Measurements from ENCODE around the gene DDX43.
"Not testable (repeated sequence)": the region's sequence is repeated elsewhere in the genome, so short reads cannot be mapped to it uniquely, and the experiment has no call there.

The DDX43 gene

DNA sequence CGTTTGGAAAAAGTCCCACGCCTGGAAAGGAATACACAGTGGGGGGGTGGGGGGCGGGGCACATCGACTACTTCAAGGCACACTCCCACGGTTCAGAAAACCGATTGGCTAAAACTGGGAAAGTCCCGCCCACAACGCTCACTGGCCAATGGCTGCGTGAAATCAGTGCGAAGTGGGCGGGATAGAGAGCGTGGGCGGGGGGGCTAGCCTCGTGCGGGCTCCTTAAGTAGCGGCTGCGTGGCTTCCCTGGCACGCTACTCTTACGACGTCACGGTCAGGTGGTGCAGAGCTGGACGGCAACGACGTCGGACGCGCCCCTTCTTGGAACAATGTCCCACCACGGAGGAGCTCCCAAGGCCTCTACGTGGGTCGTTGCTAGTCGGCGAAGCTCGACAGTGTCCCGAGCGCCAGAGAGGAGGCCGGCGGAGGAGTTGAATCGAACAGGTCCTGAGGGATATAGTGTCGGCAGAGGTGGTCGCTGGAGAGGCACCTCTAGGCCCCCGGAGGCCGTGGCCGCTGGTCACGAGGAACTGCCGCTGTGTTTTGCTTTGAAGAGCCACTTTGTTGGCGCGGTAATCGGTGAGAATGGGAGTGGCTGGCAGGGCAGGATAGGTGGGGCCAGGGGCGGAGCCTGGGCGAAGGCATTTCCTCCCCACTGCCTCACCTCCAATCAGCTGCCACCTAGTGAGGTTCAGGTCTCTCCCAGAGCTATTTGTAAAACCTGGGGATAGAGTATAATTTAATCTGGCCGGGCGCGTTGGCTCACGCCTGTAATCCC lies at the start of gene DDX43:
Gene DDX43, plus strand, starts transcription at position 252 of the 778 bp plus-strand sequence. Its CDS starts 78 bp downstream, at position 330.
- DNase-seq = no peak

DNA sequence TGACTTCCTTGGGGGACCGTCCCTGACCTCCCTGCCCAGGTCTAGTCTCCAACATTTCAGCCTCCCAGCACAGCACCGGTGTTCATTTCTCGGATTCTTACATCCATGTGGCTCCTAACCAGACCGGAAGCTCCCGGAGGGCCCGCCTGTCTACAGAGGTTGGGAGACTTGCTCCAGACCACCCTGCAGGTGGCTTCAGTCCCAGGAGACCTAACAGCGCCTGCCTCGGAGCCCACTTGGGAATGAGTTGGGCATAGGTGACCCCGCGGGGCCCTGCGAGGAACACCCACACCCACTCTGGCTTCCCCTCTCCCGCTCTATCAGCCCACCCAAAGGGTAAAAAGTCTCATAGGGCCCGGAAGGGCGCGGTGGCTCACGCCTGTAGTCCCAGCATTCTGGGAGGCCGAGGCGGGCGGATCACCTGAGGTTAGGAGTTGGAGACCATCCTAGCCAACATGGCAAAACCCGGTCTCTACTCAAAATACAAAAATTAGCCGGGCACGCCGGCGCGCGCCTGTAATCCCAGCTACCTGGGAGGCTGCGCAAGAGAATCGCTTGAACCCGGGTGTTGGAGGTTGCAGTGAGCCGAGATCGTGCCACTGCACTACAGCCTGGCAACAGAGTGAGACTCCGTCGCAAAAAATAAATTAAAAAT lies 46.0 kb upstream of the DDX43 start:
- no peak for DNase-seq

DNA sequence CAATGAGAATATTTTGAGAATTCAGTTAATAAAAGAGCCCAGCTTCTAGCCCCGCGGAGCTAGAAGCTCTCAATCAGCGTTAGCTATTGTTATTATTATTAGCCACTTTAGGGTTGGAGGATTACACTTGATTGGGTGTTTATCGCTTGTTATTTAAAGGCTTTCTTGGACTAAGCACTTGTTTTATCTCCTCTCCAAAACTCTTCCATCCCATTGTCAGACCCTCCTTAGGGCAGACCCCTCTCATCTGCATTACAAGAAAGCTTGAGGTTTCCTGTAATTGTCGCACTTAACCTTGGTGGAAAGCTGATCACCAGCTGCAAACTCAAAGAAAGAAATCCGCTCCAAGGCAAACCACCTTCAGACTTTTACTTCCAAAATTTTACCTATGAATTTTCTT lies 45.3 kb upstream of the DDX43 start:
- no peak for DNase-seq

DNA sequence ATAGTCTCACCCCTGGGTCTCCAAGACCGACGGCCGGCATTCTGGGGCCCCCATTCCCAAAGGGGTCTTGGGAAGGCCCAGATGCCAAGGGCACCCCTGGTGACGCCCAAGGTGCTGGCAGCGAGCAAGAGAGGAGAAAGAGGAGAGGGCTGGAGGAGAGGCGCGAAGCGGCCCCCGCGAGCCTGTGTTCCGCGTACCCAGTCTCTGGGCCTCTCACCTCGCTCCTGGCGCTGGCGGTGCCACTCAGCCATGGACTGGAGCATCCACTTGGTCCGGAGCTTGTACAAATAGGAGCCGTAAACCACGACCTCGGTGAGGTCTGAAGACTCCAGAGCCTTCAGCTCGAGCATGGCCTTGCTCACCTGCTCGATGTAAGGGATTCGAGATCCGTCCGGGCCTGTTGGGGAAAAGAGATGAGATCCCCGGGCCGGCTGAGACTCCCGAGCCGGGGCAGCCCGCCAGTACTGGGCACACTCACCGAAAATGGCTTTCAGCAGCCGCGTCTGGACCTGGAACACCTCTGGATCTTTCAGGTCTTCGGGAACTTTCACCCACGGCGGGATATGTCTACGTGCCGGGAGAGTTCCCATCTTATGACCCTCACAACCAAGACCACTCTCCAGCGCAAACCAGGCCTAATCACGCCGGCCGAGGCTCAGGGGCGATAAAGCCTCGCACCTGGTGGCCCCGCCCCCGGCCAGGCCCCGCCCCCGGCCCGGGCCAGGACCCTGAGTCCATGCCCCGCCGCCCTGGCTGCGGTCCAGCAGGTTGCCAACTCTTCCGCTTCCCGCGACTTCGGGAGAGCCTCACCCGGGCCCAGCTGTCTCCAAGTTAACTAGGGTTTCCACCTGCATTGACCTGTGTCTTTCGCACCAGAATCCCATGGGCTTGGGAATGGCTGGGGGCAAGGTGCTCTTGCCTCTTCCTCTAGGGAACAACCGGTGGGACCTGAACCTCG lies 40.7 kb upstream of the DDX43 start, which contains the start of gene DPPA5:
Gene DPPA5, minus strand, starts transcription at position 641 of the 958 bp plus-strand sequence. Its CDS starts 51 bp downstream, at position 590.
- no peak for DNase-seq

DNA sequence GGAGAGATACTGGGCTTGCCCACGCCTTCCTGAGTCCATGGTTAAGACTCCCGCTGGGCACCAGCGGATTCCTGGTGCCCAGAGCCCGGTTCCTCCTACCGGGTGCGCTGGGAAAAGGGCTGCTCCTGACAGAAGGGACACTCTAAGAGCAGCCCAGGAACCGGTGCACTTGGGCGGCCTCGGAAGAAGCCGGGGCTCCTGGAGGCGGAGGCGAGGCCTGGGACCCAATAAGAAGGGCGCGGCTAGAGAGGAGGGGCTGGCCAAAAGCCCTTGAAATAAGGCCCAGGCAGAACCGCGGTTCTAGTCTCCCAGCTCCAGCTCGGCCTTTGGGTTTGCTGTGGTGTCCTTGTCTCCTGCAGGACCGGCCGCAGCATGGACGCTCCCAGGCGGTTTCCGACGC lies 32.3 kb upstream of the DDX43 start, which contains the start of gene KHDC3L:
Gene KHDC3L, plus strand, starts transcription at position 301 of the 400 bp plus-strand sequence. Its CDS starts 72 bp downstream, at position 373.
- no peak for DNase-seq

DNA sequence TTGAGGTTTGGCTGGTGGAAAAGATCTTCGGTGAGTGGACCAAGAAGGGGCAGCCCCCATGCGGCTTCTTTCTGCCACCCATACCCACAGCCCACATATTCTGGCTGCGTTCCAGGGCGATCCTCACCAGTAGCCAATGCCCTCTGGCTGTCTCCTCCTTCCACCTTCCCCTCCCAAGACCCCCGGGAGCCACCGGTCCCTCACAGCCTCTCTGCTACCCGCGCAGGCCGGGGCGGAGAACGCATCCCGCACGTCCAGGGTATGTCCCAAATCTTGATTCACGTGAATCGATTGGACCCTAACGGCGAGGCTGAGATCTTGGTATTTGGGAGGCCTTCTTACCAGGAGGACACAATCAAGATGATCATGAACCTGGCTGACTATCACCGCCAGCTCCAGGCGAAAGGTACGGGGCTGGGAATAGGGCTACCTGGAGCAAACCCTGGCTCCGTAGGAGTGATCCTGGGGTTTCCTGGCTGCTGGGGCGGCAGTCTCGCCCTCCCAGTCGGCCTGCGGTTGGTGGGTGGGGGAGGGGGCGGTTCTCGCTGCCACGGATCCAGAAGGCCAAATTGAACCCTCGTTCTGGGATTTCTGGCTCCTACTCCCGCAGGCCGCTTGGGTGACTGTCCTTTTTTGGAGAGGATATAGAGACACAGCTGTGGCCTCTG lies 31.6 kb upstream of the DDX43 start:
- DNase-seq = no peak

DNA sequence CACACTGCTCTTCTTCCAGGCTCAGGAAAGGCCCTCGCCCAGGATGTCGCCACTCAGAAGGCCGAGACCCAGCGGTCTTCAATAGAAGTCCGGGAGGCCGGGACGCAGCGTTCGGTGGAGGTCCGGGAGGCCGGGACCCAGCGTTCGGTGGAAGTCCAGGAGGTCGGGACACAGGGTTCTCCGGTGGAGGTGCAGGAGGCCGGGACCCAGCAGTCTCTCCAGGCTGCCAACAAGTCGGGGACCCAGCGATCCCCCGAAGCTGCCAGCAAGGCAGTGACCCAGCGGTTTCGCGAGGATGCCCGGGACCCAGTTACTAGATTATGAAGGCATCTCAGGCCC lies 31.1 kb upstream of the DDX43 start:
- DNase-seq = no peak

DNA sequence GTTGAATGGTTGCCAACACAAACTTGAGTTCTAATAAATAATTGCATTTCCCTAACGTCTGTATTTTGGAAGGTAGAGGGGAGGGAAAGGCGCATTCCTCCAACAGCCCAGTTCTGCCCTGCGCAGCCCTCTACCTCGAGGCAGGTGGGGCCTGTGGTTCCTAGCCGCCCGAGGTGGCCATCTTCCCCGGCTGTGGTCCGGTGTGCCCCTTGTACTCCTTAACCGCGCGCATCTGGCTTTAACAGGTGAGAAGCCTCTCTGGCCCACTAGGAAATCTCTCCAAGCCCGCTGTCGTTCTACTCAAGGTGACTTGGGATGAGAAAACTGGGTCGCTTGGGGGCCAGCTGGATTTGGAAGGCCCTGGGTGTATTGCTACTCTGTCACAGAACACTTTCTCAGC lies 30.5 kb upstream of the DDX43 start:
- DNase-seq = no peak

DNA sequence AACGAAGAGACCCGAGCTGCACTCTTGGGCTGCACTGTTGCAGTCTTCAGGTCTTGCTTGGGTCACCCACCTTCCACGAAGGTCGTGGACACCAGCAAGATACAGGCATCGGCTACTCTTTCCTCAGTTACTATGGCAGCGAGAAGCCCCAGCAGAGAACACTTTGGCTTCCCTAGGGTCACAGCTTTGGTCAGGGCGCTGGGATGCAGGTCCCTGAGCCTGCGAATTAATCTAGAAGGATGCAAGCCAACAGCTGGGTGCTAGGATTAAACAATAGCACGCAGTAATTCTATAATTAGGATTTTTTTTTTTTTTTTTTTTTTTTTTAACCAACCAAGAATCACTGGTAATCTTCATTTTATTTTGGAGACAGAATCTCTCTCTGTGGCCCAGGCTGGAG lies 30.1 kb upstream of the DDX43 start:
- no peak for DNase-seq

DNA sequence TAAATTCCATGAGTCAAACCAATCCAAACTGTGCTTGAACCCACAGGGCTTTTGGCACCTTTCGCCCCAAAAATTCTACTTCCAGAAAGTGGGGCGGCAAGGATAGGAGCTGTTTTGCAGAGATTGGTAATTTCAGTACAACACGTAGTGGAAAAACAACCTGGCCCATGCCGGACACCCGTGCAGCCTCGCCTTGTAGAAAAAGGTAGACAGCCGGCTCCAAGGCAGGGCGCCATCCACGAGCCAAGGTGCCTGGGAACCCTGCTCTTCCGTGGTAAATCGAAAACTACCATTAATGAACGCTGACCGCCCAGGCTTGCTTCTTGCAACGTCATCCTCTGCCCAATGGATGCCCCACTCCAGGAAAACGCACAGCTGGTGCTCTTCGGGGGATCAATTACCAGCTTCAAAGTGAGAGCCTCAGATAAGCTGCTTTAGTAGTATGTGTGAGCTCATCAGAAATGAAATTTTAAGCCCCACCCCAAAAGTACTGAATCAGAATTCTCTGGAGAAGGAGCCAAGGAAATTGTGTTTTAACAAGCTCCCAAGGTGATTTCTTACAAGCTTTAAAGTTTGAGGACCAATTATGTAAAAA lies 26.8 kb upstream of the DDX43 start:
- DNase-seq = no peak

DNA sequence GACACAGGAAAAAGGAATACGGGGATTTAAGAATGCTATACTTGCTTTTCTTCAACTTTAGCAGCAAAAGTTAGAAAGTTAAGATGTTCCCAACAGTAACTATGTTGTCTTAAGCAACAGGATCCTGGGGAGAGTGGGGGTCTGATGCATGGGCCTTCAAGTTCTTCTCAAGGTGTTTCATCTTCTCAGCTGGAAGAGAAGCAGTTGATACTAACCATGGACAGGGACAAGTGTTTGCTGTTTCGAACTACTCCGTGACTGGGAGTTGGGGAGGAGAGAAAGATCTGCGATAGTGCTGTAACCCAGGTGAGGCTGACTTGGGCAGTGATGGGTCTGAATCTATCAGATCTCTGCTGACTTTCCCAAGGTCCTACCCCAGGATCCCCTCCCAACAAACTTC lies 26.0 kb upstream of the DDX43 start:
- DNase-seq = no peak

DNA sequence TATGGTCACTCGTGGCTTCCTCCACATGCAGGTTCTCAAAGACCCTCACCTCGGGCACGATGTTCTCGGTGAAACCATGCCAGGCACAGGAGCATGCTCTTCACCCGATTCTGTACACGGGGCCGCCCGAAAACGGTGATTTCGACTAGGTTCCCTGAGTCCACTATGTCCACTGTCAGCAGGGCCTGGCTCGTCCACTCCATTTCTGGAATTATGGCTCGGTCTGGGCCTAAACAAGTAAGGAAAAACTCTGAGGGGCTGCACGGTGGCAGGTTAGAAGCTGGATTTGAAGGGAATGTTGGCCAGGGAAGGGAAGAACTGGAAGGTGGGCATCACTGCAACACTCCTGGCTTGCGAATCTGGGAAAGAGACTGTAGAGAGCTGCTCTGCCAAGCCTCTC lies 25.5 kb upstream of the DDX43 start:
- no peak for DNase-seq

DNA sequence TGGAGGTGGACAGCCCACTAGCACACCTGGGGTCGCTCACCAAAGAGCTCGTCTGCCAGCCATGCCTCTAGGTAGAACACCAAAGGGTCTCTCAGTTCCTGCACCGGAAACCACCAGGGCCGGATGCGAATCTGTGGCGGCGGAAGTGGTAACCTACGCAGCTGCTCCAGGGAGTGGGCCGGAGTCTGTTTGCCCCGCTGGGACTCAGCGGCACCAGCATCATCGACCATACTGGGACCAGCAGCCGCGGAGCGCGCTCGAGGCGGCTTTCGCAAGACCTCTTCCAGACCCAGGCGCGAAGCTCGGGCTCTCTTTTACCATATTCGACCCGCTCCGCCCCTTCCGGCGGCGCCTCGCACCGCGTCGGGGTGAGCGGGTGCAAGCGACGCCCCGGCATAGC lies 25.1 kb upstream of the DDX43 start, which contains the start of gene OOEP:
Gene OOEP, minus strand, starts transcription at position 335 of the 400 bp plus-strand sequence. Its CDS starts 105 bp downstream, at position 230.
- no peak for DNase-seq

DNA sequence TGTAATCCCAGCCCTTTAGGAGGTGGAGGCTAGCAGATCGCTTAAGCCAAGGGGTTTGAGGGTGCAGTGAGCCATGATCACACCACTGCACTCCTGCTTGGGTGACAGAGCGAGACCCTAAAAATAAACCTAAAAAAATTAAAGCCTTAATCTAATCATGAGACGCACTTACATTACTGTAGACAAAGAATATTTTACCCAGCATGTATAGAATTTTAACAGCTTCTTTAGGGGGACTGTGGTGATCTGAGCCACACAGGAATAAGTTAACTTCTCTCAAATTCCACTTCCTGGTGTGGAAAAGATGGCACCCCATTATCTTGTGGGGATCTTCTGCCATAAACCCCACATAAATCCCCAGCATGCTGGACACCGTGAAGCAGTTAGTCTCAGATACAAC lies 22.6 kb upstream of the DDX43 start:
- no peak for DNase-seq

DNA sequence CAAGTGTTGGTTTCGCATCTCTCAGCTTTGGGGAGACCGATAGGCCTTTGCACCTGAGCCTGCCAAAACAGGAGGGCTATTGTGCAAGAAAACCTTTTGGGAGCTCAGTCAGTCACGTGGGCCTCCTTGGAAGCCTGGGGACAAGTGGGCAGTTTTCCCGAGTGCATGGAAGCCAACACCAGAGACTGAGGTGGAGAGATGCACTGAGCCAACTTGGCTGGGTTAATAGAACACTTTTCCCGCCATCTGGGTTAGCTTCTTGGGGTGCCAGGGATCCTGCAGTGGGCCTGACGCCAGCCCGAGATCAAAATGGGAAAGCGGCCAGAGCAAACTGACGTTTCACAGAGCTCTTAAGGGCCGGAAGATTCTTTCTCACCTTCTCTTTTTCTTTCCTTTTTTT lies 22.1 kb upstream of the DDX43 start:
- no peak for DNase-seq

DNA sequence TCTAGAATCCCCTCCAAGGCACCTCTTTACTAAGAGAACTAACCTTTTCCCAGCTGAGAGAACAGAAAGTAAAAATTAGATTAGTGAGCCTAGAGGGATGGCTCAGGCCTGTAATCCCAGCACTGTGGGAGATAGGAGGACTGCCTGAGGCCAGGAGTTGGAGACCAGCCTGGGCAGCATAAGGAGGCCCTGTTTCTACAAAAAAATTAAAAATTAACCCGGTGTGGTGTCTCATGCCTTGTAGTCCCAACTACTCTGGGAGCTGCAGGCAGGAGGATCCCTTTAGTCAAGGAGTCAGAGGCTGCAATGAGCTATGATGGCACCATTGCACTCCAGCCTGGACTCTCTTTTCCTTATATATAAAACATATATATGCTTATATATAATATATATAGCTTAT lies 19.4 kb upstream of the DDX43 start:
- no peak for DNase-seq

DNA sequence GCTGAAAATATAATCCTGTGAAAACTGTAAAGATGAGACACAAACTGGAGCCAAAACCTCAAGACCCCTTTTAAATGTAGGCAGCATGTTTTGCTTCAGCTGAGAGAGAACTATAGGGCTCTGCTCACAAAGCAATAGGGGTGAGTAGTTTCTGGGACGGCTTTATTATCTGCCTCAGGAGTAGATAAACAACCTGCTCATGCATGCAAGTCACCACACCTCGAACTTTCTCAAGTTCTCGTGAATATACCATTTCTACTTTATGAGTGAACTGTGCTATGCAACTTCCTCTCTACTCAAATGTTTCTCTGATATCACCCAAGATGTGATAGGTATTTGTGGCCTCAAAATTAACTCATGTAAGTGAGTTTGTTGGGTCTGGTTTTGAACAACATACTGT lies 17.4 kb upstream of the DDX43 start:
- no peak for DNase-seq

DNA sequence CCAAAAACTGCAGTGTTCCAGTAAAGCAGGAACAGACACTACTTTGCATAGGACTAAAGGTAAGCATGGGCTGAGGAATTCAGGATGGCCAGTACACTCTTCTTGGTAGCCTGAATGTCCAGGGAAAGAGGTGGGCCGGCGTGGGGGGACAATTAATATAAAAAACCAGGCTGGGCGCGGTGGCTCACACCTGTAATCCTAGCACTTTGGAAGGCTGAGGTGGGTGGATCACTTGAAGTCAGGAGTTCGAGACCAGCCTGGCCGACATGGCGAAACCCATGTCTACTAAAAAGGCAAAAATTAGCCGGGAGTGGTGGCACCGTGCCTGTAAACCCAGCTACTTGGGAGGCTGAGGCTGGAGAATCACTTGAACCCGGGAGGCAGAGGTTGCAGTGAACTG lies 13.1 kb upstream of the DDX43 start:
- not testable (repeated sequence) for DNase-seq

DNA sequence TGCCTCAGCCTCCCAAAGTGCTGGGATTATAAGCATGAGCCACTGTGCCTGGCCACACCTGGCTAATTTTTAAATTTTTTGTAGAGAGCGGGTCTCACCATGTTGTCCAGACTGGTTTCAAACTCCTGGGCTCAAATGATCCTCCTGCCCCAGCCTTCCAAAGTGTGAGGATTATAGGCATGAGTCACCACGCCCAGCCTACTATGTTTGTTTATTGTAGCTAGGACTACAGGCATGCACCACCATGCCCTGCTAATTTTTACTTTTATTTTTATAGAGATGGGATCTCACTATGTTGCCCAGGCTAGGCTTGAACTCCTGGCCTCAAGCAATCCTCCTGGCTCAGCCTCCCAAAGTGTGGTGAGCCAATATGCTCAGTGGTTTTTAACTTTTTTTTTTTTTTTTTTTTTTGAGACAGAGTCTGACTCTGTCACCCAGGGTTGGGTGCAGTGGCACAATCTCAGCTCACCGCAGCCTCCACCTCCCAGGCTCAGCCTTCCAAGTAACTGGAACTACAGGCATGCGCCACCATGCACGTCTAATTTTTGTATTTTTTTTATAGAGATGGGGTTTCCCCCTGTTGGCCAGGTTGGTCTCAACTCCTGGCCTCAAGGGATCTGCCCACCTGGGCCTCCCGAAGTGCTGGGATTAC lies 12.0 kb upstream of the DDX43 start:
- DNase-seq = no peak

DNA sequence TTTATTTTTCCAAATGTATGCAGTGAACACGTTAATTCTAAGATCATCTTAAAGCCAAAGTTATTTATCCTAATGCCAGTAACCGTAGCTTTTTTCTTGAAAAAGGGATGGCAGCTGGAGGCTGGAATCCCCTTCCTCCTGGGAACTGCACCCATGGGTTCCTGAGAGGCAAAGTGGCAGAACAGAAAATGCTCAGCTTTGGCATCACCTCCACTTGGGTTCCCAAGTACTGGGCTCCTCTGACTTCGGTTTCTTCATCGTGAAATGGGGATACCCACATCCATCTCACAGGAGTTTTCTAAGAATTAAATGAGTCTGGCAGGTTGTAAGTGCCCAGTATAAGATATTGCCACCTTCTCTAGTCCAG lies 6.2 kb upstream of the DDX43 start:
- no peak for DNase-seq

DNA sequence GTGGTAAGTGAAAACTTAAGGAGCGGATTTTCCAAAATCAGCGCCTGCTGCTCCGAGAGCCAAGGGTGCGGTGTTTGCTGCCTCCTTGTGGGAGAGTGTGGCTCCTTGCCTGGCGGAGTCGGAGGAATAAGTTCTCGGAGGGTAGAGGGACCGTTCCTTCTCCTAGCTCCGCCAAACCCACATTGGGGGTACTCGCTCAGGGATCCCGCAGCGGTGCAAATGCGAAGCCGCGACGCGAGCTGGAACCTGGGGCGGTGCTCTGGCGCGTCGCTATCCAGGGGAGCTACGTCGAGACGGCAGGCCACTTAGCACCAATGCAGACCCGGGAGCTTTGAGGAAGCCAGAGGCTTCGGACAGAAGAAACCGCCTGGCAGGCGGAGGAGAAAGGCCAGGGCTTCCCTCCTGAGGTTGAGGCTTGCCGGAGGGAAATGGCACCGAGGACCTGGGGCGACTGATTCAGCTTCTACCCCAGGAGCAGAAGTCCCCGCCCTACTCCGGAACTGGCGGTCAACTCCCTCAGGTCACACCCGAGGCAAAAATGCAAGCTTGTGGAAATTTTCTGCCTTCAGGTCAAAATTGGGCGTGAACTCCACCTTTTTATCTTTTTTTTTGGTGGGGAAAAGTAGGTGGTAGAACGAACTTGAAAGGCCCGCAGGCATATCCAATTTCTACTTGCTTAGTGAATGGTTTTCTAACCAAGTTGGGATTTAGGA lies 5.7 kb upstream of the DDX43 start:
- DNase-seq = peak; percentile 48

Data from NCI-H345 (cell line).